ENCODE data around the gene ITGAL.
"Not testable (repeated sequence)": the region's sequence is repeated elsewhere in the genome, so short reads cannot be mapped to it uniquely, and the experiment has no call there.

The ITGAL gene

DNA sequence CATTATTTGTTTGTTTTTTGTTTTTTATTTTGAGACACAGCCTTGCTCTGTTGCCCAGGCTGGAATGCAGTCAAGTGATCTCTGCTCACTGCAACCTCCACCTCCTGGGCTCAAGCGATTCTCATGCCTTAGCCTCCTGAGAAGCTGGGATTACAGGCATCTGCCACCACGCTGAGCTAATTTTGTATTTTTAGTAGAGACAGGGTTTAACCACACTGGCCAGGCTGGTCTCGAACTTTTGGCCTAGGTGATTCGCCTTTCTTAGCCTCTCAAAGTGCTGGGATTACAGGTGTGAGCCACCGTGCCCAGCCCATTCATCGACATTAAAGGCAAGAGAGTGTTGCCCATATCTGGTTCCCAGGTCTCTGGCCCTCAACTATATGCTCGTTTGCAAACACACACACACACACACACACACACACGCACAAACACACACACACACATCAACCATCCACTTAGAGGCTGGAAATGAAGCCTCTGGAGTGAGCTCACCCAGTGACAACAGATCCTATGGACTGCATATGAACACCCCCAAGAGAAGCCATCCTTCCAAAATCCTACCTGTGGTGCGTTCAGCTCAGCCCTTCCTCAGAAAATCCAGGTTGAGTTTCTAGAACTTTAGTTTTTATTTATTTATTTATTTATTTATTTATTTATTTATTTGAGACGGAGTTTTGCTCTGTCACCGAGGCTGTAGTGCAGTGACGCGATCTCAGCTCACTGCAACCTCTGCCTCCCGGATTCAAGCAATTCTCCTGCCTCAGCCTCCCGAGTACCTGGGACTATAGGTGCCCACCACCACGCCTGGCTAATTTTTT lies 14.6 kb upstream of the ITGAL start:
- no peak for DNase-seq

DNA sequence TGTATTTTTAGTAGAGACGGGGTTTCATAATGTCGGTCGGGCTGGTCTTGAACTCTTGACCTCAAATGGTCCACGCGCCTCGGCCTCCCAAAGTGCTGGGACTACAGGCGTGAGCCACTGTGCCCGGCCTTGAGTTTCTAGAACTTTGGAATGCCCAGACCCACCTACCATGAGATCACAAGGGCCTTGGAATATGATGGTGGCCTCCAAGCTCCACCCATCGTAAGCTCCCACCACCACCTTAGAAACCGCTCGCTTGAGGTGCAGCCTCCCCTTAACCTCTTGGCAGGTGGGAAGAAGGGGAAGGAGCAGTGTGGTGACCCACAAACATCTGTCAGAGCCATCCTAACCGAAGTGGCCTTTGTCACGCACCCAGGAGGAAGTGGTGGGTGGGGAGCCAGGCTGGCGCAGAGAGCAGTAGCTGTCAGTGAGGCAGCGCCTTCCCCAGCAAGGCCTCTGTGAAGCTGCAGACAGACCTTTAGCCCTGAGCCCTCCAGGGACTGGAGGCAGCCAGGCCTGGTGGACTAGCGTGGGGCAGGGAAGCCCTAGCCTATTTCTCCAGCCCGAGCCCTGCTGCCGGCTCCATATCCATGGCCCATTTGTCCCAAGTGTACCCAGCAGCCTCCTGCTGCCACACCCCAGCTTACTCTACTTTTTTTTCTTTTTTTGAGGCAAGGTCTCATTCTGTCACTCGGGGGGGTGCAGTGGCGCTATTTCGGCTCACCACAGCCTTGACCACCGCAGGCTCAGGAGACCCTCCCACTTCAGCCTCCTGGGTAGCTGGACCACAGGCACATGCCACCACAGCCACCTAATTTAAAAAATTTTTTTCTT lies 13.8 kb upstream of the ITGAL start:
- DNase-seq, result peak; percentile 87 to 89

DNA sequence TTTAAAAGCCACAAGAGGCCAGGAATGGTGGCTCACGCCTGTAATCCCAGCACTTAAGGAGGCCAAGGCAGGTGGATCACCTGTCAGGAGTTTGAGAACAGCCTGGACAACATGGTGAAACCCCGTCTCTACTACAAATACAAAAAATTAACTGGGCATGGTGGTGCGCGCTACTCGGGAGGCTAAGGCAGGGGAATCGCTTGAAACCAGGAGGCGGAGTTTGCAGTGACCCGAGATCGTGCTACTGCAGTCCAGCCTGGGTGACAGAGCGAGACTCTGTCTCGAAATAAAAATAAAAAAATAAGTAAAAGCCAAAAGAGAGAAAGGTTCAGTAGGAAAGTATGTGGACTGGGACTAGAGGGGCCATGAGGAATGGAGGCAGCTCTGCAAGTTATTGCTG lies 13.1 kb upstream of the ITGAL start:
- no peak for DNase-seq

DNA sequence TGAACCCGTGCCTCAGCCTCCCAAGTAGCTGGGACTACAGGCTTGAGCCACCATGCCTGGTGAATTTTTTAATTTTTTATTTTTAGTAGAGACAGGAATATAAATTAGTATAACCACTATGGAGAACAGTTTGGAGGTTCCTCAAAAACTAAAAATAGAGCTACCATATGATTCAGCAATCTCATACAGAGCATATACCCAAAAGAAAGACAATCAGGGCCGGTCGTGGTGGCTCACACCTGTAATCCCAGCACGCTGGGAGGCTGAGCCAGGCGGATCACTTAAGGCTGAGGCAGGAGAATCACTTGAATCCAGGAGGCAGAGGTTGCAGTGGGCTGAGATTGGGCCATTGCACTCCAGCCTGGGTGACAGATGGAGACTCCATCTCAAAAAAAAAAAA lies 11.1 kb upstream of the ITGAL start:
- not testable (repeated sequence) for DNase-seq

DNA sequence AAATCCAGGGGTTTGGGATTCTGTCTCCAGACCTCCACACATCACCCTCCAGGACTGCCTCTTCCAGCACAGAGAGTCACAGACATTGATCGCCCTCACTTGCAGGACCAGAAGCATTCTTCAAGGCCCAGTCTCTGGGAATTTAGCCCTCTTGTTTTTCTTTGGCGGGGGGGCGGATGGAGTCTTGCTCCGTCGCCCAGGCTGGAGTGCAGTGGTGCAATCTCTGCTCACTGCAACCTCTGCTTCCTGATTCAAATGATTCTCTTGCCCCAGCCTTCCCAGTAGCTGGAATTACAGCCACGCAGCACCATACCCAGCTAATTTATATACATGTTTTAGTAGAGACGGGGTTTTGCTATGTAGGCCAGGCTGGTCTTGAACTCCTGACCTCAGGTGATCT lies 8.5 kb upstream of the ITGAL start:
- no peak for DNase-seq

DNA sequence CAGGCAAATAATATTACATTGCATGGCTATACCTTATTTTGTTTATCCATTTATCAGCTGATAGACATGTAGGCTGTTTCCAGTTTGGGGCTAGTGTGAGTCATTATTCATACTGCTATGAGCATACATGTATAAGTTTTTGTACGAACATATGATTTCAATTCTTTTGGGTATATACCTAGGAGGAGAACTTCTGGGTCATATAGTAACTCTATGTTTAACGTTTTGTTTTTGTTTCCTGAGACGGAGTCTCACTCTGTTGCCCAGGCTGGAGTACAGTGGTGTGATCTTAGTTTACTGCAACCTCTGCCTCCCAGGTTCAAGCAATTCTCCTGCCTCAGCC lies 2.4 kb upstream of the ITGAL start:
- DNase-seq, result no peak

DNA sequence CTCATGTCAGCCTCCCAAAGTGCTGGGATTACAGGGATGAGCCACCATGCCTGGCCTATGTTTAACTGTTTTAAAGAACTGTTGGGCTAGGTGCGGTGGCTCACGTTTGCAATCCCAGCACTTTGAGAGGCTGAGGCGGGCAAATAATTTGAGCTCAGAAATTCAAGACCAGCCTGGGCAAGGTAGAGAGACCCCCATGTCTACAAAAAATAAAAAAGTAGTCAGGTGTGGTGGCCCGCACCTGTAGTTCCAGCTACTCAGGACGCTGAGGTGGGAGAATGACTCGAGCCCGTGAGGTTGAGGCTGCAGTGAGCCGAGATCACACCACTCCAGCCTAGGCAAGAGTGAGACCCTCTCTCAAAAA lies 1.9 kb upstream of the ITGAL start:
- no peak for DNase-seq

DNA sequence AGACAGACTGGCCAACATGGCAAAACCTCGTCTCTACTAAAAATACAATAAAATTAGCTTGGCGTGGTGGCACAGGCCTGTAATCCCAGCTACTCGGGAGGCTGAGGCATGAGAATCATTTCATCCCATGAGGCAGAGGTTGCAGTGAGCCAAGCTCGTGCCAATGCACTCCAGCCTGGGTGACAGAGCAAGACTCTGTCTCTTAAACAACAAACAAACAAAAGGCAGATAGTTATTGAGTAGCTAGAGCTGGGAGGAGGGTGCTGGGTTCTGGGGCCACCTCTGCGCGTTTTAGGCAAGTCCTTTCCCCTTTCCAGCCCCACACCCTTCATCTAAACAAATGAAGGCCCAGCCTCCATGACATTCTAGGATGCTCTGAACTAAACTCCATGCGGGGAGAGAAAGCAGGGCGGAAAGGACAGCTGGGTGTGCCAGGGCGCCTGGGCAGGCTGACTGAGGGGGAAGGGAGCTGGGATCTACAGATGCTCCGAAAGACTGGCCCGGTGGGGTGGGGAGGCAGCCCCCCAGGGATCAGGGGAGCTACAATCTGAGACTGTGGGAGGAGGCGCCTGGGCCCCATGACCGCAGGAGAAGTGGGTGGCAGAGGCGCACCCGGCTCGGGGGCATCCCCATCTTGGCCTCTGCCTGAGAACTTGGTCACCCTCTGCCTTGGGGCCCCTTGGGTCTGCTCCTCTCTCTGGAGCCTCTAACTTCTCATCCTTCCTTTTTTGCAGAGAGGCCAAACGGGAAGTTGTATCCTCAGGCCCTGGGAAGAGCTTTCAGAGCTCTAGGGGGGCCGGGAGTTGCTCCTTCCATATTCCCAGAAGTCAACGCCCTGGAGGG lies 910 bp downstream of the ITGAL start:
- peak; percentile 73 to 77 for DNase-seq

DNA sequence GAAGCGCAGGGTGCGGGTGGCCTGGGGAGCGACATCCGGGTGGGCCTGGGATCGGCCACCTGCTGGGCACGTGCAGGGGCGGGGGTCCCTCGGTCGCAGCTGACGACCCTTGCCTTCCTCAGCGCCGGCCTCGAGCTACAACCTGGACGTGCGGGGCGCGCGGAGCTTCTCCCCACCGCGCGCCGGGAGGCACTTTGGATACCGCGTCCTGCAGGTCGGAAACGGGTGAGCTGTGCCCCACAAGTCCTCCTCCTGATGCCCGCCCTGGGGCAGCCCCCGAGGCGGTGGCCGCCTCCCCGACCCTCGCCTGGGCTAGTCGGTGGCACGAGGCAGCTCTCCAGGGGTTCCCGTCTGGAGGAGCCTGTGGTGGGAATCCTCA lies 1.5 kb downstream of the ITGAL start:
- no peak for DNase-seq

DNA sequence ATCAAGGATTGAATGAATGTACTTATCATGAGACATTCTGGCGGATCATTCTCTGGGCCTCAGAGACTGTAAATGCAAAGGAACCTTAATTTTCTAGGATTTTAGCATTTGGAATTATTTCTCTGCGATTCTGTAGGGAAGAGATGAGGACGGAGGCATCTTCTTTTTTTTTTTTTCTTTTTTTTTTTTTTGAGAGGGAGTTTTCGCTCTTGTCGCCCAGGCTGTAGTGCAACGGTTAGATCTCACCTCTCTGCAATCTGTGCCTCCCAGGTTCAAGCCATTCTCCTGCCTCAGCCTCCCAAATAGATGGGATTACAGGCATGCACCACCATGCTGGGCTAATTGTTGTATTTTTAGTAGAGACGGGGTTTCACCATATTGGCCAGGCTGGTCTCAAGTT lies 2.1 kb downstream of the ITGAL start:
- no peak for DNase-seq

DNA sequence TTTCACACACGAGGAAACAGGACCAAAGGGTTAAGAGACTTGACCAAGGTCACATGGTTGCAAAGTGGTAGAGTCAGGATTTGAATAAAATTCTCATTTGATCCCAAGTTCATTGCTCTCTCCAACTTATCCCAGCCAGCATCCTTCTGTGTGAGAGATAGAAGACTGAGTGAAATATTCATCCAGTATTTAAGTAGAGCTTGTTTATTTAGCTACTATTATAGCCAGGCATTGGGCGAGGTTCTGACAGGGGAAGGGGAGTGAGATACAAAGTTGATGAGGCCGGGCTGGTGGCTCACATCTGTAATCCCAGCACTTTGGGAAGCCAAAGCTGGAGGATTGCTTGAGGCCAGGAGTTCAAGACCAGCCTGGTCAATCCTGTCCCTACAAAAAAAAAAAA lies 4.4 kb downstream of the ITGAL start:
- DNase-seq, result no peak

DNA sequence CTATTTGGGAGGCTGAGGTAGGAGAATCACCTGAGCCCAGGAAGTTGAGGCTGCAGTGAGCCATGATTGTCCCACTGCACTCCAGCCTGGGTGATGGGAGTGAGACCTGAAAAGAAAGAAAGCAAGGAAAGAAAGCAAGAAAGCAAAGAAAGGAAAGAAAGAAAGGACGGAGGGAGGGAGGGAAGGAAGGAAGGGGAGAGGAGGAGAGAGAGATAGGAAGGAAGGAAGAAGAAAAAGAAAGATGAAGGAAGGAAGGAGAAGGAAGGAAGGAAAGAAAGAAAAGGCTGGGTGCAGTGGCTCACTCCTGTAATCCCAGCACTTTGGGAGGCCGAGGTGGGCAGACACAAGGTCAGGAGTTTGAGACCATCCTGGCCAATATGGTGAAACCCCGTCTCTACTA lies 5.2 kb downstream of the ITGAL start:
- DNase-seq, result not testable (repeated sequence)

DNA sequence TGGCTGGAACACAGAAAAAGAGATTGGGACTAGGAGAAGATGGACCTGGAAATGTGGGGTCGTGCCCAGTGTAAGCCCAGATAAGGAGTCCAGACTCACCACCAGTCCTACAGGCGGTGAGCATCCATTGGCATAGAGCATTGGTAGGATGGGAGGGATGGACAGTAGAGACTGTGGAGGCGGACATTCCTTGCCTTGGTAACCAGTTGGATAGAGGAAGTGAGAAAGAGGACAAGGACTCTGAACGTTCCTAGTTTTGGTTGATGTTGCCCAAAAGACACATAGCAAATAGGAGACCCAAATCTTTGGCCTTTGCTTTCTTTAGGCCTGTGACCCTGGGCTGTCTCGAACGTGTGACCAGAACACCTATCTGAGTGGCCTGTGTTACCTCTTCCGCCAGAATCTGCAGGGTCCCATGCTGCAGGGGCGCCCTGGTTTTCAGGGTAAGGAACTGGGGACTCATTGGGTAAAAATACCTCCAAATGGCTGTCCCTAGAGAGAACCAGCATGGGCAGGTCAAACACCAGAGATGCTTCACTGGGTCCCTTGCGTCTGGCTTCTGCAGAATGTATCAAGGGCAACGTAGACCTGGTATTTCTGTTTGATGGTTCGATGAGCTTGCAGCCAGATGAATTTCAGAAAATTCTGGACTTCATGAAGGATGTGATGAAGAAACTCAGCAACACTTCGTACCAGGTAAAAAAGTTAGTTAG lies 6.4 kb downstream of the ITGAL start:
- no peak for DNase-seq

DNA sequence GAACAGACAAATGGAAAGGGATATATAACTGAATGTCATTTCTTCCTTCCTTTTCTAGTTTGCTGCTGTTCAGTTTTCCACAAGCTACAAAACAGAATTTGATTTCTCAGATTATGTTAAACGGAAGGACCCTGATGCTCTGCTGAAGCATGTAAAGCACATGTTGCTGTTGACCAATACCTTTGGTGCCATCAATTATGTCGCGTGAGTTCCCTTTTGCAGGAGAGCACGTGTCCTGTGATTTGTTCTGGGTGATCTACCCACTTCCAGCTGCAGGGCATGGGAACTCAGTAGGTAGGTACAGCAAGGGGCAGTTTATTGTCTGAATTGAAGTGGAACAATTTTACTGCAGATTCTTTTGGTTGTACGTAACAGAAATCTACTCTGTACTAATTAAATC lies 8.8 kb downstream of the ITGAL start:
- DNase-seq, result no peak

DNA sequence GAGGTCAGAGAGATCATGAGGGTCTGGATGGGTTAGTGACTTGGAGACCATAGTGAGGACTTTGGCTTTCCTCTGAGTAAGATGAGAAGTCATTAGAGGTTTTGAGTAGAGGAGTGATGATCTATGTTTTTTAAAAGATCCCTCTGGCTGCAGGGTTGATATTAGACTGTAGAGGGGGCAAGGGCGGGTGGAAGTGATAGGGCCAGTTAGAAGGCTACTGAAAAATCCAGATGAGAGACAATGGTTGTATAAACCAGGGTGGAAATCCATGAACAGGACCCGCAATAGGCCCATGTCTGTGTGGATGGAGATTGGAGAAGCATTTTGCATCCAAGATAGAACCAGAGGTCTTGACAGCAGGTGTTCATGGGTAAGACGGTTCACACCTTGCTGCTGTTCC lies 9.8 kb downstream of the ITGAL start:
- DNase-seq, result no peak

DNA sequence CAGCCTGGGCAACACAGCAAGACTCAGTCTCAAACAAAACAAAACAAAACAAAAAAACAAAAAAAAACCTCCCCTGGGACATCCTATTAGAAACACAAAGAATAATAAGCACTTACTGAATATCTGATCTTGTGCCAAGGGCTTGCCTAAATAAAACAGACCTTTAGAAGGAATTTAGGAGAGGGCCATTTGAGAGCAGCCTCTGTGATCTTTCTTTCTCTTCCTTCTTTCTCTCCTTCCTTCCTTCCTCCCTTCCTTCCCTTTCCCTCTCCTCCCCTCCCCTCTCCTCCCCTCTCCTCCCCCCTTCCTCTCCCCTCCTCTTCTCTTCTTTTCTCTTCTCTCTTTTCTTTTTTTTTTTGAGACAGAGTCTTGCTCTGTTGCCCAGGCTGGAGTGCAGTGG lies 12.3 kb downstream of the ITGAL start:
- no peak for DNase-seq

DNA sequence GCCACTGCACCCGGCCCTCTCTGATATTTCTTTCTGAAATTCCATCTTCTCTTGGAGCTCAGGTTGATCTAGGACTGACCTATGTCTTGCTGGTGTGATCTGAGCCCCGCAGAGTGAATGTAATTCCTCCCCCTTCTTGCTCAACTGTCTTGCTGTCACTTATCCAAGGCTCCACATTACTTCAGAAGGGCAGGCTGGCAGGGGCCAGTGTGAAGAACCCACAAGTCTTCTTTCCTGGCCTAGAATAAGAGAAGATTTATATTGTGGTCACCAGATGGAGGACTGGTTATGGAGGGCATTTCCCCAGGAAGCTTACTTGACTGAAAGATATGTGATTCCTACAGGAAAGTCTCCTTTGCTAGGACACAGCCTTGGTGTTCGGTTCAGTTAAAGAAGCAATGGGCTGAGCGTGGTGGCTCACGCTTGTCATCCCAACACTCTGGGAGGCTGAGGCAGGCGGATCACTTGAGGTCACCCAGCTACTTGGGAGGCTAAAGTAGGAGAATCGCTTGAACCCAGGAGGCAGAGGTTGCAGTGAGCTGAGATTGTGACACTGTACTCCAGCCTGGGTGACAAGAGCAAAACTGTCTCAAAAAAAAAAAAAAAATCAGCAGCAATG lies 13.4 kb downstream of the ITGAL start:
- DNase-seq, result no peak

DNA sequence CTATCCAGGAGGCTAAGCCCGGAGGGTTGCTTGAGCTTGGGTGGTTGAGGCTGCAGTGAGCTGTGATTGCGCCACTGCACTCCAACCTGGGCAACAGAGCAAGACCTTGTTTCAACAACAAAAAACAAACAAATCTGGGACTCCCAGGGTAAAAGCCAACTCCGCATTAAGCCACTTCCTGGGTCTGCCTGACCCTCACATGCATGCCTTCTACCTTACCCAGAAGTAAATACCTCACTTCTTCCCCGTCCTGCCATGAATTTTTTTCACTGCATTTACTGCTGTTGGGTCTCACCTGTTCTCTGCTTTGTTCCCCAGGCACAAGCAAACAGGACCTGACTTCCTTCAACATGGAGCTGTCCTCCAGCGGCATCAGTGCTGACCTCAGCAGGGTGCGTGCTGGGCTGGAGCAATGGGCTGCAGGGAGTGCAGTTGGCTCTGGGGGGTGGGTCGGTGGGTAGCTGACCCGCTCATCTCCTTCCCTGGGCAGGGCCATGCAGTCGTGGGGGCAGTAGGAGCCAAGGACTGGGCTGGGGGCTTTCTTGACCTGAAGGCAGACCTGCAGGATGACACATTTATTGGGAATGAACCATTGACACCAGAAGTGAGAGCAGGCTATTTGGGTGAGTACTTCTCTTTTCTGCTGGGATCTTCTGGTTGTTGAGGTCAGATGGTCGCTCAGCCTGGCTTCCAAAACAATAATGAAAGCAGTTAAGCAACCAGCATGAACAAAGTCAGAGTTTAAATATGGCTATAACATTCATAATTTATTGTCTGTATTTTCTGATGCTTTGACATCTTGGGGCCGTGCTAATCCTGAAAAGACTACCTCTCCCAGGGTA lies 16.4 kb downstream of the ITGAL start:
- DNase-seq, result no peak

DNA sequence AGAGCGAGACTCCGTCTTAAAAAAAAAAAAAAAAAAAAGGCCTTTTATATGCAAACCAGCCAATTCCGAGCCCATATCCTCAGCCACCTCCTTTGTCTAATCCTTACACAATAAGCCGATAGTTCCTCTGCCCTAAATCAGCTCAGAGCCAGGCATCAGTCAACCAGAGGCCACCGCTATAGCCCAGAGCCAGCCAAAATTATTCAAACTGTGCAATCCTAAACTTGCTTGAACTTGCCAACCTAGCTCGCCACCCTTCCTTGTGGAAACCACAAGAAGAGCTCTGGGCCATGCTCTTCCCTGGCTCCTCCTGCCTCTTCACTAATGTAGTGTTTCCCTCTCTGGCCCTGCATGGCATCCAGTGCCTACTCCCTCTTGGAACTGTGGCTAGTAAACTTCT lies 17.7 kb downstream of the ITGAL start:
- no peak for DNase-seq

DNA sequence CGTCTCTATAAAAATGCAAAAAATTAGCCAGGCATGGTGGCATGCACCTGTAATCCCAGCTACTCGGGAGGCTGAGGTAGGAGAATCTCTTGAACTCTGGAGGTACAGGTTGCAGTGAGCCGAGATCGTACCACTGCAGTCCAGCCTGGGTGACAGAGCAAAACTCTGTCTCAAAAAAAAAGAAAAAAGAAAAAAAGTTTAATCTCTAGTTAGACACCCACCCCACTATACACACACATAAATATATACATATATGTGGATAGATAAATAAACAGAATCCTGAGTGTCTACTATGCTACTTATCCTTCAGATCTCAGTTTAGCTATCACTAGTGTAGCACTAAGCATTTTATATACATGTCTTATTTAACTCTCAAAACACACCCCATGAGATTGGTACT lies 18.7 kb downstream of the ITGAL start:
- no peak for DNase-seq

DNA sequence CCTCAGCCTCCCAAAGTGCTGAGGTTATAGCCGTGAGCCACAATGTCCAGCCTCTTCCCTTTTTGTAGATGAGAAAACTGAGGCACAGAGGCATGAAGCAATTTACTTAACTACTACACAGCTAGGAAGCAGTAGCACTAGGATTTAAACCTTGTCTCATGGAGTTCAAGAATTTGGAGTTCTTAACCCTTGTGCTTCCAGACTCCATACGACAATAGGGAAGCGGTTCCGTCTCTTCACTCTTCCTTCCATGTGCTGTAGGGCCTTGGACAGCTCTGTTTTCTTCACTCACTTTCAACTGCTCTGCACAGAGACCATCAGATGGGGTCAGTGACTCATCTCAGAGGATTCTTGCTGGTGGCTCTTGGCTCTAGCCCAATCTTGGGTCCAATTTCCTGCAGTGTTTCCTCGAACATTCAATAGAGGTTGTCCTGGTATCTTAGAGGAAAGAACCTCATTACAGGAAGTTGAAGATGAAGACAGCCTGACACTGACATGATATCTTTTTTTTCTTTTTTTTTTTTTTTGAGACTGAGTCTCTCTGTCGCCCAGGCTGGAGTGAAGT lies 19.3 kb downstream of the ITGAL start:
- no peak for DNase-seq

Data from stimulated activated CD4-positive, alpha-beta T cell treated with anti-CD3 and anti-CD28 coated beads, Interleukin-2, amount 100 ng/mL, for 24 hours (primary cell).